Adipocyte (in vitro differentiated cells): ENCODE data around the gene SPNS1.

ENCODE experiments used
- DNase-seq: peaks from one replicate; pipeline ENCODE4 v3.0.0-alpha.2; 2015; ENCODE audit warnings: low read depth
- H3K27me3 ChIP-seq: replicated peaks from 2 replicates; pipeline ENCODE4 v1.7.0; 2013; ENCODE audit warnings: mild to moderate bottlenecking, low read length, moderate library complexity; ENCODE audit not compliant: control insufficient read depth, insufficient read depth
- H3K36me3 ChIP-seq: 2 replicates; pipeline ENCODE4 v1.7.0; 2013; ENCODE audit warnings: low read length, mild to moderate bottlenecking, moderate library complexity; ENCODE audit not compliant: control insufficient read depth, insufficient read depth, severe bottlenecking
- H3K4me1 ChIP-seq: 2 replicates; pipeline ENCODE4 v1.7.0; 2013; ENCODE audit warnings: mild to moderate bottlenecking, low read length, moderate library complexity; ENCODE audit not compliant: control insufficient read depth, insufficient read depth
- H3K4me3 ChIP-seq: 2 replicates; pipeline ENCODE4 v1.7.0; 2013; ENCODE audit warnings: mild to moderate bottlenecking, low read length, moderate library complexity
- H3K9ac ChIP-seq: 2 replicates; pipeline ENCODE4 v1.7.0; 2013; ENCODE audit warnings: mild to moderate bottlenecking, low read length, moderate library complexity
- H3K9me3 ChIP-seq: 2 replicates; pipeline ENCODE4 v1.7.0; 2013; ENCODE audit warnings: mild to moderate bottlenecking, low read length, moderate library complexity; ENCODE audit not compliant: control insufficient read depth

Gene SPNS1

DNA sequence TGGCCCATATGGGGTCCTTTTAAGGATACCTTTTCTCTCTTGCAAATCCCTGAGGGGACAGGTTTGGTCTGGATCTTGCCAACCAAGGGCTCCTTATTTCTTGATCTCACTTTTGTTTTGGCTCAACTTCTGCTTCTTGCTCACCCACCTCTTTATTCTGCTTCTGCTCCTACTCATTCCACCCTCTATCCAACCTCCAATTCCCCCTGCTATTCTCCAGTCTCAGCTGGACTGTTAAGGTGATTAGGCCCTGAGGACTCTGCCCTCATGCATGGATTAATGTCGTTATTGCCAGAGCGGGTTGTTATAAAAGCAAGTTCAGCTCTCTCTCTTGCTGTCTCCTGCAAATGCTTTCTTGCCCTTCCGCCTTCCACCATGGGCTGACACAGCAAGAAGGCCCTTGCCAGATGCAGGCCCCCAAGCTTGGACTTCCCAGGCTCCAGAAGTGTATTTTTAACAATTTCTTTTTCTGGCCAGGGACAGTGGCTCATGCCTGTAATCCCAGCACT is 40.0 kb downstream of the SPNS1 start:
- Histone ChIP-seq H3K9ac (no peak overlapping the region), H3K4me3 (no peak overlapping the region), H3K9me3 (no peaks in the 10 kb centered on the region), H3K36me3 (no peaks in the 10 kb centered on the region), H3K4me1 (peaks cover 13% of the 10 kb centered on the region), H3K27me3 (no peaks in the 10 kb centered on the region)
- no peak for DNase-seq

DNA sequence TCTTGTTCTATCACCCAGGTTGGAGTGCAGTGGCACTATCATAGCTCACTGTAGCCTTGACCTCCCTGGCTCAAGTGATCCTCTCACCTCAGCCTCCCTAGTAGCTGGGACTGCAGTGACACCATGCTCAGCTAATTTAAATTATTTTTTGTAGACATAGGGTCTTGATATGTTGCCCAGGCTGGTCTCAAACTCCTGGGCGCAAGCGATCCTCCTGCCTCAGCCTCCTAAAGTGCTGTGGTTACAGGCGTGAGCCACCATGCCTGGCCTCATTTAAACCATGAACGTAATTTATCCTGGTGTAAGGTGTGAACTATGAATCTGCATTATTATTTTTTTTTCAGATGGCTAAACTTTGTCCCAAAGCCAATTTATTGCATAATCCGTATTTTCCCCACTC is 47.6 kb downstream of the SPNS1 start:
- Histone ChIP-seq H3K9ac (no peak overlapping the region), H3K27me3 (peaks cover 3% of the 10 kb centered on the region), H3K36me3 (no peaks in the 10 kb centered on the region), H3K4me1 (peaks cover 6% of the 10 kb centered on the region), H3K4me3 (no peak overlapping the region), H3K9me3 (no peaks in the 10 kb centered on the region)
- no peak for DNase-seq

- no peaks in the 10 kb centered on the region for H3K36me3 ChIP-seq
- no peak overlapping the region for H3K9ac ChIP-seq
- peaks cover 9% of the 10 kb centered on the region for H3K4me1 ChIP-seq
- no peaks in the 10 kb centered on the region for H3K9me3 ChIP-seq
- peaks cover 6% of the 10 kb centered on the region for H3K27me3 ChIP-seq
- no peak for DNase-seq
- no peak overlapping the region for H3K4me3 ChIP-seq
These were observed 49.0 kb downstream of the SPNS1 start for GRCh38 chr16:29023279-29024277.

- no peak for DNase-seq
- H3K9me3 ChIP-seq, result no peaks in the 10 kb centered on the region
- H3K4me1 ChIP-seq, result peaks cover 16% of the 10 kb centered on the region
- no peak overlapping the region for H3K9ac ChIP-seq
- no peak overlapping the region for H3K4me3 ChIP-seq
- H3K27me3 ChIP-seq, result peaks cover 6% of the 10 kb centered on the region
- no peaks in the 10 kb centered on the region for H3K36me3 ChIP-seq
These were observed 49.7 kb downstream of the SPNS1 start for GRCh38 chr16:29024278-29024677.

DNA sequence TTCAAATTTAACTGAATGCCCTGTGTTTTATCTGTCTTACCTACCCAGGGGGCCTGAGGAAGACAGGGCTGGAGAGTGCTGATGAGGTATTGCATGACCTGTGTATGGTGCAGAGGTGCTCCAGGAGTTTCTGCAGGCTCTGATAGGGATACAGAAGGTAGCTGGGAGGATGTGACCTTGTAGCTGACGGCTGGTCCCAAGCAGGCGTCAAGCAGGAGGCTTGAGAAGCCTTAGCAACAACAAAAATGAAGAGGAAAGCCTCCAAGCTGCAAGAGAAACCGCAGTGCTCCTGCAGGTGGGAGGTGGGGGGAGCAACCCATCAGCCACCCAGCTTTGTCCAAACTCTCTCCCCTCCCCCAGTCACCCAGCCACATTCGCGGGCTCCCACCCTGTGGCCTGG is 50.6 kb downstream of the SPNS1 start:
- Histone ChIP-seq H3K4me1 (peaks cover 20% of the 10 kb centered on the region), H3K9me3 (no peaks in the 10 kb centered on the region), H3K9ac (no peak overlapping the region), H3K36me3 (no peaks in the 10 kb centered on the region), H3K27me3 (peaks cover 6% of the 10 kb centered on the region), H3K4me3 (no peak overlapping the region)
- DNase-seq, result no peak

GRCh38 chr16:29025735-29026134 is 51.2 kb downstream of the SPNS1 start:
- H3K4me3 ChIP-seq, result no peak overlapping the region
- H3K4me1 ChIP-seq, result peaks cover 20% of the 10 kb centered on the region
- no peak overlapping the region for H3K9ac ChIP-seq
- no peaks in the 10 kb centered on the region for H3K36me3 ChIP-seq
- peaks cover 6% of the 10 kb centered on the region for H3K27me3 ChIP-seq
- H3K9me3 ChIP-seq, result no peaks in the 10 kb centered on the region
- DNase-seq, result no peak

- Histone ChIP-seq H3K4me3 (no peak overlapping the region), H3K27me3 (peaks cover 3% of the 10 kb centered on the region), H3K9ac (no peak overlapping the region), H3K4me1 (peaks cover 14% of the 10 kb centered on the region), H3K9me3 (no peaks in the 10 kb centered on the region), H3K36me3 (no peaks in the 10 kb centered on the region)
- DNase-seq, result no peak
These were observed 54.0 kb downstream of the SPNS1 start for GRCh38 chr16:29028457-29029167.

GRCh38 chr16:29029168-29029994 is 54.8 kb downstream of the SPNS1 start:
- Histone ChIP-seq H3K4me3 (no peak overlapping the region), H3K9ac (no peak overlapping the region), H3K9me3 (no peaks in the 10 kb centered on the region), H3K27me3 (peaks cover 3% of the 10 kb centered on the region), H3K36me3 (no peaks in the 10 kb centered on the region), H3K4me1 (peaks cover 14% of the 10 kb centered on the region)
- peak; percentile 58 for DNase-seq

DNA sequence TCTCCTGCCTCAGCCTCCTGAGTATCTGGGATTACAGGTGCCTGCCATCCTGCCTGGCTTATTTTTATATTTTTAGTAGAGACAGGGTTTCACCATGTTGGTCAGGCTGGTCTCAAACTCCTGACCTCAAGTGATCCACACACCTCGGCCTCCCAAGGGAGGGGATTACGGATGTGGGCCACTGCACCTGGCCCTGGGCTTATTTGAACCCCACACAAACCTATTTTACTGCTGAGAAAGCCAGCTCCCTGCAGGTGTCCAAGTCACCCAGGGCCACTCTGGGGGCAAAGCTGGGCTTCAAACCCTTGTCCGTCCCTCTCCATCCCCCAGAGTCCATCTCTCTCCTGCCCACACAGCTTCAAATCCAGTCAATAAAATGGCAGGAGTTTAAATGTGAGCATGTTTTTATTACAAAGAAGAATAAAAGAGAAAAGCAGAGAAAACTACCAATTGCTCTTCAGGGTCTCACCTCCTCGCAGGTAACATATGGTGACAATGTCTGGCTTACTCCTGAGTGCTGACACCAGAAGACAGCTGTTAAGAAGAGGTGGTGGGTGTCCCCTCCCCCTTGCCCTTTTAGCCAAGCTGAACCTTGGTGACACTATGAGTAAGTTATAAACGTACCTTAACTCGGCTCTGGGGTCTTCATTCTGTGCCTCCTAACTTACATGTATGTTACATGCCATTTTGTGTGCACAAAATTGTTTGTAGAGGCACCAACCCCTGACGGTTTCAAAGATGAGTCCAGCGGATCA is 55.7 kb downstream of the SPNS1 start:
- no peak for DNase-seq
- Histone ChIP-seq H3K9me3 (no peaks in the 10 kb centered on the region), H3K27me3 (peaks cover 3% of the 10 kb centered on the region), H3K4me3 (no peak overlapping the region), H3K4me1 (peaks cover 14% of the 10 kb centered on the region), H3K36me3 (no peaks in the 10 kb centered on the region), H3K9ac (no peak overlapping the region)
